HG03460 (cell line): ENCODE measurements around the gene FAM117A.
"Not testable (repeated sequence)": the region's sequence is repeated elsewhere in the genome, so short reads cannot be mapped to it uniquely, and the experiment has no call there.

ENCODE experiments used
- ATAC-seq: cut with Tn5 transposase; IDR thresholded peaks from one replicate; pipeline ENCODE4 v1.9.1; 2021; ENCODE audit not compliant: unreplicated experiment

The FAM117A gene

DNA sequence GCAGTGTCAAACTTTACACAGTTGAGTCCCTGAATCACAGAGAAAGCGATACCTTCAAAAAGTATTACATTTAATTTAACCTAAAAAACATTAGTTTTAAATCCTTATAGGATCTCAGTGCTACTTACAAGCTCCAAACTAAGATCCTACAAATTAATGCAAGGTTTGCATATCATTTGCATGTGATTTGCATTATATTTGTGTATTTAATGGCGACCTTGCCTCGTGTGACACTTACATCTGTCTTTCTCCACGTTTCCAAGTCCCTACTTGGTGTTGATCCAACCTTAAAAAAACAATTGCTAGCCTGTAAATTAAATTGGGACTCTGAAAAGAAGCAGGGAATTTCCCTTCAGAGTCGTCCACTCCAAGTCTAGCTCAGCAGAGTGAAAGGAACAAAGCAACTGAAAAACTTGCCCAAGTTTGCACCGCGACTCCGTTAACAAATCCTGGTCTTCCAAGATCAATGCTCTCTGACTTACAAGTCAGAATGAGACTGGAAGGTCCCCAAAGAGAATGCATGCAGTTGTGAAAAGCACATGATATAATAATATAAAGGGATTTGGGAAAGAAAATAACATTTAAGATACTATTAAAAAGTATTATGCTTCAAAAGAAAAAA lies 739 bp upstream of the FAM117A start:
- ATAC-seq, result no peak

- no peak for ATAC-seq
These were observed 1.6 kb downstream of the FAM117A start for GRCh38 chr17:49762151-49762941.

- ATAC-seq, result no peak
These were observed 2.9 kb downstream of the FAM117A start for GRCh38 chr17:49760932-49761558.

DNA sequence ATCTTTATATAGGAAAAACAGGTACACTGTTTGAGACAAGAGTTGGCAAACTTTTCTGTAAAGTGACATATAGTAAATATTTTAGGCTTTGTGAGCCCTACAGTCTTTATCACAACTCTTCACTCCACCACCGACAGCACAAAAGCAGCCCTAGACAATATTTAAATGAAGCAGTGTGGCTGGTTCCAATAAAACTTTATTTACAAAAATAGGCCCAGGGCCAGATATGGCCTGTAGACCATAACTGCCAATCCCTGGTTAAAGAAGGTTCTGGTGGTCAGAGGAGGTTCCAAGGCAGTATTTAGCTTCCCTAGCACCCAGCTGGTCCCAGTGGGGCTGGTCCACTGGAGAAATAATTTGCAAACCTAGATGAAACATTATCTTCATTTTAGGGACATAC lies 3.6 kb downstream of the FAM117A start:
- ATAC-seq, result no peak

DNA sequence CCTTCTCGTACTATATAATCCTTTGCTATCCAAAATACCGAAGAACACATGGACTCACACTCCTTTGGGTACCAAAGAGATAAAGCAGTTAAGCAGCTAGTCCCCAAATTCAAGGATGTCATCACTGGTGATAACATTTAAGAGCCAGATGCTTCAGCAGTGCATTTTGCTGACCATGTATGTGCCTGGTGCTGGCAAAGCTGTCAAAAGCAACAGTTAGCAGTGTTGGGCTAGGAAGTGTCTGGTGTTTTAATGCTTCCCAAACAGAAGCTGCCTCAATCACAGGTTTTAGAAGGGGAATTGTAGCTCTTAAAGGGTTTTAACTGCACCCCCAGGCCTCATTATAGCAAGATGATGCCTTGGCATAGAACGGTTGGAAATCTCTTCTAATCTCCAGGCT lies 4.7 kb downstream of the FAM117A start:
- no peak for ATAC-seq

- not testable (repeated sequence) for ATAC-seq
These were observed 5.4 kb downstream of the FAM117A start for GRCh38 chr17:49758464-49759010.

GRCh38 chr17:49757151-49757777 lies 6.7 kb downstream of the FAM117A start:
- no peak for ATAC-seq

DNA sequence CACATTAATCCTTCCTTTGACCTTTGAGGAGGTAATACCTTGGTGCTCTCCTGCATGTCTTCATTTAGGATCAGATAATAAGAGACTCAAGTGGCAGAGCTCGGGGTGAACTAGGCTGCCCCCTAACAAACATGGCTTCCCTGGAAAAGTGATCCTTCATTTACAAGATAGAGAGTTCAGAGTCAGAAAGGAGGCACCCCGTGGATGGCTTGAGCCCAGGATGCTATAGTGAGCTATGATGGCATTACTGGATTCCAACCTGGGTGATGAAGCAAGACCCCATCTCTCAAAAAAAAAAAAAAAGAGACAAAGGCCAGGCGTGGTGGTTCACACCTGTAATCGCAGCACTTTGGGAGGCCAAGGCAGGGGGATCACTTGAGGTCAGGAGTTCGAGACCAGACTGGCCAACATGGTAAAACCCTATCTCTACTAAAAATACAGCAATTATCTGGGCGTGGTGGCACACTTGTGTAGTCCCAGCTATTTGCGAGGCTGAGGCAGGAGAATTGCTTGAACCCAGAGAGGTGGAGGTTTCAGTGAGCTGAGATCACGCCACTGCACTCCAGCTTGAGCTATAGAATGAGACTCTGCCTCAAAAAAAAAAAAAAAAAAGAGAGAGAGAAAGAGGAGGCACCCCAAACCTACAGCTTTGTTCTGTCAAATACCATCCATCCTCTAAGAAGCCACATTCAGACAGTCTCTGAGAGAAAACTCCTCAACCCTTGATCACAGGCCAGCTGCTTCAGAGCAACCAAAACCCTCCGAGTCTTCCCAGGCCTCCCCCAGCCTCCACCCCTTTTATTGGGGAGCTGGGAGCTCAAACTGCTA lies 7.4 kb downstream of the FAM117A start:
- no peak for ATAC-seq

DNA sequence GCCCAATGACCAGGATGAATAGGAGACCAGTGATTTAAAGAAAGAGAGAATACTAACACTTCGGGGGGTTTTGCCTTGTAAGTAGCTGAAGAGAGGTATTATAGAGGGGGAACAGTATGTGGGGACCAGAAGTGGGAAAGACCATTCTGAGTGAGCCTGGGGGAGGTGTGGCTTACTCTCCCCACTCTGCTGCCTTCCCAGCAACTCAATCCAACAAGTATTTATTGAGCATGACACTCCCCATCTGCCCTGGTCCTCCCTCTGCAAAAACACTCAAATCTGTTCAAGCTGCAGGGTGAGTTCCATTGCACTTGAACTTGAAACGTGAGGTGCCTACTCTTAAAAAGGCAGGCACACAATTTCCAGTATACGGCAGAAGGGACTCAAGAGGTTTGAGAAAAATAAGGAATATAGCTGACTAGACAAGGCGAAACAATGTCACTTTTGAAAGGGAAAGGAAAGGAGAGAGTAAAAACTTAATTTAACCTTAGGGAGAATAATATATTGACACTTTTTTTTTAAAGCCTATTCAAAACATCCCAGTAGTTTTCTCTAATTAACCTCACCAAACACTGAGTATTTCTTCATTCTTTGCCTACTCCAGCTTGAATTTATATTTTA lies 8.2 kb downstream of the FAM117A start:
- no peak for ATAC-seq

GRCh38 chr17:49753959-49754391 lies 10.0 kb downstream of the FAM117A start:
- ATAC-seq, result no peak

- ATAC-seq, result no peak
These were observed 11.4 kb downstream of the FAM117A start for GRCh38 chr17:49752508-49752907.

DNA sequence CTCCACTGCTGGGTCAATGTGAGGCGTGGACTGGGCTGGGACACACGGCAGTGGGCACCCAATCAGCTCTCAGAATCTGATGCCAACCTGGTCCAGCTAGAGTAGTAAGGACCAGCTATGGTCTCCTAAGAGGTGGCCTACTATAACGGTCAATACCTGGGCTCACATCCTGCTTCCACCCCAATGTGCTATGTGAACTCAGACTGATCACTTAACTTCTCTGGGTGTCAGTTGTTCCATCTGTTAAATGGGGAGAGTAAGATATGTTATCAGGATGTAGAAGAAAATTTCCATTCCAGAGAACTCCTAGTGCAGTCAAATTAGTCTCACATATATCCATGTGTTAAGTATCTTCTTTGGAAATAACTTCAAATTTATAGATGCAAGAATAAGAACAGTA lies 14.2 kb downstream of the FAM117A start:
- ATAC-seq, result no peak

DNA sequence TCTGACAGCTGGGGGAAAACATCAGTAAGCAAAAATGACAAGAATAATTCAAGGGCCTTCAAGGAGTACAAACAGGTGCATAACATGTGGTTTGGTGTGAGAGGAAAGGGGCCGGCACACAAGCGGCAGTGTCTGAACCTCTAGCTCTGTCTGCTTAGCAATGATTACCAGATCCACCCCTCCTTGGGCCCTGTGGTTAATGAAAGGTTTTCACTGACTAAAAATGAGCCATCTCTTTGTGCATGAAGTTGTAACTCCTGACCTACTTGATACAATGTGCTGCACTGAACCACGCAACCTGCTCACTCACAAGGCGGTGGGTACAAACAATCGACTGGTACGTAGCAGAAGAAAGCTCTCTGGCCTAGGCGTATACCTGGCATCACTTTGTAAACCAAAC lies 15.1 kb downstream of the FAM117A start:
- peak; percentile 77 for ATAC-seq

GRCh38 chr17:49748223-49748622 lies 15.7 kb downstream of the FAM117A start:
- ATAC-seq, result no peak

DNA sequence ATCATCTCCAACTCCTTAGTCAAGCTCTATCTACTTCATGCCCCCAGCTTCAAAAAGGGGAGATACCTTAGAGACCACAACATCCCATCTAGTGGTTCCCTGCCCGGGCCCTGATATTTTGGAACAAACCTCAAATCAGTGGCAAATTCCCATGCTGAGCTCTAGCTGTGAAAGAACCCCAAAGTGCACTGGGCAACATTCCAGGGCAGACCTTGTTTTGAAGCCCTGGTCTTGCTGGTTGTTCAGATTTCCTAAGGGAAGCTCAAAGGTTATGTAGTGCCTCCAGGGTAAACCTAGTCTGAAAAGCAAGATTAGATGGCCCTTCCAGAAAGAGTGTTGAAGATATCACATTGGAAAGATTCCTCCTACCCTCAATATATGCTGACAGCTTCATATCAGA lies 16.3 kb downstream of the FAM117A start:
- ATAC-seq, result no peak

DNA sequence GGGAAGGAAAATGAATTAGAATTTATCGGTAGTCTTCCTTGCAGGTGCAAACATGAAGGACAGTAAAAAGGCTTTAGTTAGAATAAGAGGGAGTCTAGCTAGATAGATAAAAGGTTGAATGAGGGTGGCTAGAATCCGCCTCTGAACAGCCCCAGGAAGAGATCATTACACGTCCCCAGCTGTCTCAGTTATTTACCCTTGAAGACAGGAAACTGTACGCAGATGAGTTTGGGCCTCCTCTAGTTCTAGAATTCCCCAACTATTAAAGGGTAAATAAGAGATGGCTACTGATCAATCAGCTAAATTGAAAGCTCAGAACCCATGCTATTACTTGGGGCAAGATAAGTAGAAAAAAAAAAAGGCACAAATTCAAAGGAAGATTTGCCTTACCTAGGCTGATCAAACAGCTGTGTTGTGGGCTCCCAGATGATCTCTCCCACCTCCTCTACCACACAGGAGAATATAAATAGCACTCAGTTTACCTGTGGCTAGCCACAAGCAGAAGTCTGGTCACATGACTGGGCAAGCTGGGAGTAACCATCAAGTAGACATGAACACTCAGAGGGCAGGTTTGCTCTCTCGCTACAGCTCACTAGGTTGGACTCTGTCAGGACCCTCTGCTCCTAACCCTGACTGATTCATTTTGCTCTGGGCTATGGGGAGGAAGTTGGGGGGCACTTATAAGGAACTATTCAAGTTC lies 17.0 kb downstream of the FAM117A start:
- peak; percentile 43 for ATAC-seq

GRCh38 chr17:49745175-49746139 lies 18.5 kb downstream of the FAM117A start:
- no peak for ATAC-seq

DNA sequence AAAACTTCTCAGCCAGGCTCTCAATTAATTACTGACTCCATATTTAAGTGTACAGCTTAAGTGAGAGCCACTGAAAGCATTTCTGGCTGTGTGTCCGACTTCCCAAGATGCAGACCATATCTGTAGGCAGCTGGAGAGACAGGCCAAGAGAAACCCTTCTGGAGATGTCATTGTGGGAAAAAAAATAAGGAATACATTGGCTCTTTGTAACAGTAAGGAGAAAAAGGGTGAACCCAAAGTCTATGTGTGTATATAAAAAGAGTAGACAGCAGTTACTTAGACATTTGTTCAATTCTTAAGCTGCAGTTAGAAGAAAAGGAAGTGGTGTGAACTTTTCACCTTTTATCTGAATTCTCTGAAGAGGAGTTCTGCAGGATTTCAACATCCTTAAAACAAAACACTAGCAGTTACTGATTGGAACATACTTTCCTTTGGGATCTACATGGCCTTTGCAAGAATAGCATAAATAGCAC lies 21.7 kb downstream of the FAM117A start:
- no peak for ATAC-seq
